HepG2 (cell line): ENCODE measurements around the gene NUDT22. TPM values are rescaled to one million over a fixed set of nuclear protein-coding genes. Genes with fewer than 3 reads are reported as not detected.
A peak's percentile ranks its signal among the peaks of the same experiment; 100 is the strongest.

Experiments used
- BATF2 ChIP-seq: sonication (generic); formaldehyde crosslinking; IDR thresholded peaks from 2 replicates; pipeline ENCODE4 v1.8.0; 2022; ENCODE audit warnings: mild to moderate bottlenecking, missing genetic modification reagents, moderate library complexity
- ELF4 ChIP-seq: sonication (generic); formaldehyde crosslinking; IDR thresholded peaks from 2 replicates; pipeline ENCODE4 v1.5.0; 2020; ENCODE audit warnings: missing genetic modification reagents, mild to moderate bottlenecking, moderate library complexity, borderline replicate concordance
- ERF ChIP-seq: IDR thresholded peaks from 2 replicates; pipeline ENCODE4 v1.6.1; 2018; ENCODE audit warnings: missing biosample characterization, missing genetic modification reagents
- FOXA3 ChIP-seq: IDR thresholded peaks from 2 replicates; pipeline ENCODE4 v1.6.1; 2016; ENCODE audit warnings: missing genetic modification reagents, missing compliant biosample characterization
- NCOA1 ChIP-seq: sonication (generic); formaldehyde crosslinking; IDR thresholded peaks from 2 replicates; pipeline ENCODE4 v1.9.0; 2021; ENCODE audit warnings: missing genetic modification reagents
- NFAT5 ChIP-seq: sonication (generic); formaldehyde crosslinking; IDR thresholded peaks from 2 replicates; pipeline ENCODE4 v1.4.0; 2020; ENCODE audit warnings: missing genetic modification reagents
- NPAS2 ChIP-seq: sonication (generic); formaldehyde crosslinking; IDR thresholded peaks from 2 replicates; pipeline ENCODE4 v1.8.0; 2022; ENCODE audit warnings: mild to moderate bottlenecking, missing genetic modification reagents, borderline replicate concordance
- TEF ChIP-seq: sonication (generic); formaldehyde crosslinking; IDR thresholded peaks from 2 replicates; pipeline ENCODE4 v1.5.0; 2020; ENCODE audit warnings: missing genetic modification reagents
- ZNF263 ChIP-seq: sonication (generic); formaldehyde crosslinking; IDR thresholded peaks from 2 replicates; pipeline ENCODE4 v1.4.0; 2020; ENCODE audit warnings: missing genetic modification reagents
- ZNF264 ChIP-seq: sonication (generic); formaldehyde crosslinking; IDR thresholded peaks from 2 replicates; pipeline ENCODE4 v1.4.0; 2020; ENCODE audit warnings: missing genetic modification reagents
- ZNF331 ChIP-seq: sonication (generic); formaldehyde crosslinking; IDR thresholded peaks from 2 replicates; pipeline ENCODE4 v1.4.0; 2020; ENCODE audit warnings: missing genetic modification reagents
- ZNF501 ChIP-seq: sonication (generic); formaldehyde crosslinking; IDR thresholded peaks from 2 replicates; pipeline ENCODE4 v1.5.1; 2020; ENCODE audit warnings: mild to moderate bottlenecking, moderate library complexity, missing genetic modification reagents
- ZNF749 ChIP-seq: sonication (generic); formaldehyde crosslinking; IDR thresholded peaks from 2 replicates; pipeline ENCODE4 v1.8.0; 2022; ENCODE audit warnings: mild to moderate bottlenecking, missing genetic modification reagents, moderate library complexity, borderline replicate concordance
- polyA plus RNA-seq, 8 experiments: library from polyadenylated mRNA; depleted of rRNA in 3 of 8; stranded (reverse) in 7 of 8; unstranded in 1 of 8; fragments of >200 nt; fragmentation: Illumina TruSeq in 4 of 8; extraction: Trizol in 4 of 8; gene quantifications; 2 replicates each; pipeline versions ENCODE4 v1.2.1 to v1.2.3, GENCODE V29; 2011 to 2016; ENCODE audit warnings: low read depth in 4 of 8, missing spikeins in 1 of 8, mixed read lengths in 1 of 8; ENCODE audit not compliant: insufficient read depth in 1 of 8
- total RNA-seq, 5 experiments: library from RNA; depleted of rRNA; stranded (reverse); fragments of >200 nt; fragmentation: Illumina TruSeq; extraction: Trizol; gene quantifications; 2 replicates each; pipeline ENCODE4 v1.2.3, GENCODE V29; 2016; ENCODE audit warnings: low read depth in 1 of 5
- TF ChIP-seq, protein P1 (sequence below): IDR thresholded peaks from 2 replicates; pipeline ENCODE4 v1.6.1; 2016; ENCODE audit warnings: low read depth, missing genetic modification reagents, missing compliant biosample characterization
- TF ChIP-seq, protein P2 (sequence below): sonication (generic); formaldehyde crosslinking; IDR thresholded peaks from 2 replicates; pipeline ENCODE4 v1.5.1; 2020; ENCODE audit warnings: missing genetic modification reagents, mild to moderate bottlenecking, borderline replicate concordance

NUDT22 gene
- total and polyA plus RNA-seq, 2 of the 13 experiments (the other 11 are each of a cell fraction or from before 2014, with no cell fraction given), result 33.5 to 39.8 TPM

DNA sequence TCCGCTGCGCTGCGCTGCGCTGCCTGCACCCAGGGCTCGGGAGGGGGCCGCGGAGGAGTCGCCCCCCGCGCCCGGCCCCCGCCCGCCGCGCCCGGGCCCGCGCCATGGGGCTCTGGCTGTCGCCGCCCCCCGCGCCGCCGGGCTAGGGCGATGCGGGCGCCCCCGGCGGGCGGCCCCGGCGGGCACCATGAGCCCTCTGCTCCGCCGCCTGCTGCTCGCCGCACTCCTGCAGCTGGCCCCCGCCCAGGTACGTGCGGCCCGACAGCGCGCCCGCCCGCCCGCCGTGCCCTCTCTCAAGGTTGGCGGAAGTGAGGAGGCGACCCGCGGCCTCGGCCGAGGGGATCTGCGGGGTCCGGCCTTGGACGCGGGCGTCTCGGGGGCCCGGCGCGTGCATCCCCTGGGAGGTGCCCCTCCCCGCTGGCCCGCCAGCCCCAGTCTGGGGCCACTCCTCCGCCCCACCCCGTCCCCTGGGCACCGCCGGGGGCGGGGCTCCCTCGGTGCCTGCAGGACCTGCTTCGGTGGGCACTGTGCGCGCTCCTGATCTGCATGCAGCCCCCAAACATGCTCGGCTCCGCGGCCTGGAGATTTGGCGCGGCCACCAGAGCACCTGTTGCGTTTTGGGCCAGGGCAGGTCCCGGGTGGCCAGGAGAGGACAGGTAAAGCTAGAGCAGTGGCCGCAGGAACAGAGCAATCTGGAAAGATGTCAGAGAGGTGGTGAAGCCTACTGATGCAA, 8.7 kb downstream of the NUDT22 start (continued):
- TF ChIP-seq TEF (CRISPR knock-in tag) (no peak), NPAS2 (CRISPR knock-in tag) (no peak), BATF2 (CRISPR knock-in tag) (no peak), FOXA3 (CRISPR knock-in tag) (peak; percentile 15; the same call in 1 of the 2 replicates), ZNF331 (CRISPR knock-in tag) (no peak), ZNF264 (CRISPR knock-in tag) (no peak), NCOA1 (CRISPR knock-in tag) (no peak), ZNF749 (no peak), NFAT5 (CRISPR knock-in tag) (no peak), ZNF263 (no peak), ZNF501 (0 out of 2 replicates have a peak, but pooled peaks have one; percentile 11), ERF (CRISPR knock-in tag) (peak; percentile 55; the same call in 1 of the 2 replicates), ELF4 (CRISPR knock-in tag) (no peak)
- TF ChIP-seq, protein P1, sequence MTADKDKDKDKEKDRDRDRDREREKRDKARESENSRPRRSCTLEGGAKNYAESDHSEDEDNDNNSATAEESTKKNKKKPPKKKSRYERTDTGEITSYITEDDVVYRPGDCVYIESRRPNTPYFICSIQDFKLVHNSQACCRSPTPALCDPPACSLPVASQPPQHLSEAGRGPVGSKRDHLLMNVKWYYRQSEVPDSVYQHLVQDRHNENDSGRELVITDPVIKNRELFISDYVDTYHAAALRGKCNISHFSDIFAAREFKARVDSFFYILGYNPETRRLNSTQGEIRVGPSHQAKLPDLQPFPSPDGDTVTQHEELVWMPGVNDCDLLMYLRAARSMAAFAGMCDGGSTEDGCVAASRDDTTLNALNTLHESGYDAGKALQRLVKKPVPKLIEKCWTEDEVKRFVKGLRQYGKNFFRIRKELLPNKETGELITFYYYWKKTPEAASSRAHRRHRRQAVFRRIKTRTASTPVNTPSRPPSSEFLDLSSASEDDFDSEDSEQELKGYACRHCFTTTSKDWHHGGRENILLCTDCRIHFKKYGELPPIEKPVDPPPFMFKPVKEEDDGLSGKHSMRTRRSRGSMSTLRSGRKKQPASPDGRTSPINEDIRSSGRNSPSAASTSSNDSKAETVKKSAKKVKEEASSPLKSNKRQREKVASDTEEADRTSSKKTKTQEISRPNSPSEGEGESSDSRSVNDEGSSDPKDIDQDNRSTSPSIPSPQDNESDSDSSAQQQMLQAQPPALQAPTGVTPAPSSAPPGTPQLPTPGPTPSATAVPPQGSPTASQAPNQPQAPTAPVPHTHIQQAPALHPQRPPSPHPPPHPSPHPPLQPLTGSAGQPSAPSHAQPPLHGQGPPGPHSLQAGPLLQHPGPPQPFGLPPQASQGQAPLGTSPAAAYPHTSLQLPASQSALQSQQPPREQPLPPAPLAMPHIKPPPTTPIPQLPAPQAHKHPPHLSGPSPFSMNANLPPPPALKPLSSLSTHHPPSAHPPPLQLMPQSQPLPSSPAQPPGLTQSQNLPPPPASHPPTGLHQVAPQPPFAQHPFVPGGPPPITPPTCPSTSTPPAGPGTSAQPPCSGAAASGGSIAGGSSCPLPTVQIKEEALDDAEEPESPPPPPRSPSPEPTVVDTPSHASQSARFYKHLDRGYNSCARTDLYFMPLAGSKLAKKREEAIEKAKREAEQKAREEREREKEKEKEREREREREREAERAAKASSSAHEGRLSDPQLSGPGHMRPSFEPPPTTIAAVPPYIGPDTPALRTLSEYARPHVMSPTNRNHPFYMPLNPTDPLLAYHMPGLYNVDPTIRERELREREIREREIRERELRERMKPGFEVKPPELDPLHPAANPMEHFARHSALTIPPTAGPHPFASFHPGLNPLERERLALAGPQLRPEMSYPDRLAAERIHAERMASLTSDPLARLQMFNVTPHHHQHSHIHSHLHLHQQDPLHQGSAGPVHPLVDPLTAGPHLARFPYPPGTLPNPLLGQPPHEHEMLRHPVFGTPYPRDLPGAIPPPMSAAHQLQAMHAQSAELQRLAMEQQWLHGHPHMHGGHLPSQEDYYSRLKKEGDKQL (CRISPR knock-in tag), result no peak
- TF ChIP-seq, protein P2, sequence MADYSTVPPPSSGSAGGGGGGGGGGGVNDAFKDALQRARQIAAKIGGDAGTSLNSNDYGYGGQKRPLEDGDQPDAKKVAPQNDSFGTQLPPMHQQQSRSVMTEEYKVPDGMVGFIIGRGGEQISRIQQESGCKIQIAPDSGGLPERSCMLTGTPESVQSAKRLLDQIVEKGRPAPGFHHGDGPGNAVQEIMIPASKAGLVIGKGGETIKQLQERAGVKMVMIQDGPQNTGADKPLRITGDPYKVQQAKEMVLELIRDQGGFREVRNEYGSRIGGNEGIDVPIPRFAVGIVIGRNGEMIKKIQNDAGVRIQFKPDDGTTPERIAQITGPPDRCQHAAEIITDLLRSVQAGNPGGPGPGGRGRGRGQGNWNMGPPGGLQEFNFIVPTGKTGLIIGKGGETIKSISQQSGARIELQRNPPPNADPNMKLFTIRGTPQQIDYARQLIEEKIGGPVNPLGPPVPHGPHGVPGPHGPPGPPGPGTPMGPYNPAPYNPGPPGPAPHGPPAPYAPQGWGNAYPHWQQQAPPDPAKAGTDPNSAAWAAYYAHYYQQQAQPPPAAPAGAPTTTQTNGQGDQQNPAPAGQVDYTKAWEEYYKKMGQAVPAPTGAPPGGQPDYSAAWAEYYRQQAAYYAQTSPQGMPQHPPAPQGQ (CRISPR knock-in tag), result no peak
